Stimulated activated CD4-positive, alpha-beta T cell treated with anti-CD3 and anti-CD28 coated beads, TNF-alpha, amount 100 ng/mL, for 24 hours (primary cell): ENCODE results near the gene TAL1.

Source experiments
- DNase-seq, 3 experiments: peaks; one replicate each; pipeline ENCODE4 v3.0.0-alpha.2; 2020; ENCODE audit warnings: low read depth in 3 of 3

The TAL1 gene

DNA sequence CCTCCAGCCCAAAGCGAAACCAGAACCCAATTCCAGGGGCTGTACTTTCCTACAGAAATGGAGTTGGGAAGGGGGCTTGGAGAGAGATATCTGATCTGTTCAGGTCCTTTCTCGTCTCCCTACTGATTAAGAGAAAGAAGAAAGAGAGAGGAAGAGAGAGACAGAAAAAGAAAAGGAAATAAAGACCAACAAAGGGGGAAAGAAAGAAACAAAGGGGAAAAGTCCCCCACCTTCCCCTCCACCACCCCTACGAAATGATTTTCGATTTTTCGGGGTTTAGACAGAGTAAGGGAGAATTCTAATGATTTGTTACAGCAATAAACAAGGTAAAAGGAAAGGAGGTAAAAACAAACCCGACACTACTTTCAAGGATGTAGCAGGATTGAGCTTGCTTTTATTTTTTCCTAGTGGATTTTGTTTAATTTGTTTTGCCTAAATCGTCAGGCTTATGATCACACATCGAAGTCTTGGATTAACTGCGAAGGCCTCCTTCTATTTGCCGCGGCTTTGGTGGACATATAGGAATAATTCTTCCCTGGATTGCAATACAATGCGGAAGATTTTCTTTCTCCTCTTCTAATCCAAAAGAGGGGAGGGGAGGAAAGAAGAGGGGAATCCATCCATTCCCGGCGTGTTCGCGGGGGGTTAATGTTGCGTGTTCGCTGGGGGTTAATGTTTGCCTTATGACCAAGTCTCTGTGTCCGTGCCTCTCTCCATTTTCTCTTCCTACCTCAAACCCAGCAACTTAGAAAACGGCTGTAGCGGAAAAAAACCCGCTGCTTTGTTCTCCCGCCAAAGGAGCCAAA lies 1.9 kb downstream of the TAL1 start:
- no peak for DNase-seq

- no peak for DNase-seq
Observed at GRCh38 chr1:47229031-47229885, 2.8 kb downstream of the TAL1 start.

GRCh38 chr1:47228644-47229030 lies 3.4 kb downstream of the TAL1 start:
- no peak for DNase-seq

GRCh38 chr1:47227341-47228232 lies 4.4 kb downstream of the TAL1 start:
- no peak for DNase-seq

GRCh38 chr1:47226839-47227215 lies 5.2 kb downstream of the TAL1 start:
- DNase-seq = no peak

- no peak for DNase-seq
Observed at GRCh38 chr1:47226121-47226838, 5.7 kb downstream of the TAL1 start.

GRCh38 chr1:47225430-47226100 lies 6.5 kb downstream of the TAL1 start:
- DNase-seq = no peak

GRCh38 chr1:47224676-47225399 lies 7.2 kb downstream of the TAL1 start:
- DNase-seq = no peak

DNA sequence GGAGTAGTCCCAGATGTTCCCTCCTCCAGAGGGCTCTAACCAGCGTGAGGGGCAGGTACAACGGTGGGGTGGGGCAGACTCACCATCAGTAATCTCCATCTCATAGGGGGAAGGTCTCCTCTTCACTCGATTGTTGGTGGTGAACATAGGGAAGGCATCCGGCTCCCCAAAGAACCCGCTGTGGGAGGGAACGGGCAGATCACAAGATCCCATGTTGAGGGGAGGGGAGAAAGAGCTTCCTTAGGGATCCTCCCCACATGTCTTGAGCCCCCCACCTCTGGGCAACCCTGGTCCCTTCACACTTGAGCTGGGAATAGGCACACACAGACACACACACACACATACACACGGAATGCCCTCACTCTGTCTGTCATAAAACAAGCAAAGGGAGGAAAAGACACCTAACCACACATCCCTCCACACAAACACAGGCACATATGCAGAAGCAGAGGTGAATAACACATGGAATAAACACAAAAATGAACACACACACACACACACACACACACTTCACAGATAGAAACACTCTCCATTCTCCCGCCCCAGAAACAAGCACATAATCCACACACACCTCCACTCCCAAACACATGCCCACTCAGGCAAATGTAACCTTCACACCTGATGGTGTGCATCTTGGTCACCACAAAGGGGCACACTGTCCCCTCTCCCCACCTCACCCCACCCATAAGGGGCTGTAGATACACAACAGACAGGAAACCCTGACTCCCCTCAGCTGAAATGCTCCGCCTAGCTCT lies 7.9 kb downstream of the TAL1 start:
- DNase-seq = no peak

- DNase-seq = no peak
Observed at GRCh38 chr1:47223174-47223920, 8.7 kb downstream of the TAL1 start.

- no peak for DNase-seq
Observed at GRCh38 chr1:47222476-47222875, 9.5 kb downstream of the TAL1 start.

GRCh38 chr1:47219590-47220220 lies 12.3 kb downstream of the TAL1 start:
- no peak for DNase-seq

- DNase-seq = no peak
Observed at GRCh38 chr1:47219001-47219400, 13.0 kb downstream of the TAL1 start.

GRCh38 chr1:47216278-47217059 lies 15.6 kb downstream of the TAL1 start:
- DNase-seq = no peak

DNA sequence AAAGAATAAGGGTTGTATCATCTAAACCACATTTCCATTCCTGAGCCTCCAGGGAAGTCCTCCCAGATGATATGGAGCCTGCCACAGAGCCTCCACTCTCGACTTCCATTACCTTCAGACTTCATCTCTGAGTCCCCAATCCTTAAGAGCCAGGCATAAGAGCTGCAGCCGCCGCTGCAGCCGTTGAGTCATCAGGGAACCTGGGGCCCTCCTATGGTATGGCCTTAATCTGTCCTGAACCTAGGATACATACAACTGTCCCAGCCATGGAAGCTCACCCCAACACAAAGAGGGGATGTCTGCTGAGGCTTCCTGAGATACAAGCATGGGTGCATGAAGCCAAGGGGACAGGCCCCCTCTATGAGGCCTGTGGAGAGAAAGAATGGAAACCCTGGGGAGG lies 16.3 kb downstream of the TAL1 start:
- no peak for DNase-seq

GRCh38 chr1:47214549-47214948 lies 17.5 kb downstream of the TAL1 start:
- no peak for DNase-seq

GRCh38 chr1:47213230-47213963 lies 18.6 kb downstream of the TAL1 start:
- no peak for DNase-seq
